ENCODE results near the gene RPP25. TPM values are rescaled to one million over a fixed set of nuclear protein-coding genes. Genes with fewer than 3 reads are reported as not detected.

The RPP25 gene
- total RNA-seq, 1 experiment from 2014 or later, result 22.5 TPM

DNA sequence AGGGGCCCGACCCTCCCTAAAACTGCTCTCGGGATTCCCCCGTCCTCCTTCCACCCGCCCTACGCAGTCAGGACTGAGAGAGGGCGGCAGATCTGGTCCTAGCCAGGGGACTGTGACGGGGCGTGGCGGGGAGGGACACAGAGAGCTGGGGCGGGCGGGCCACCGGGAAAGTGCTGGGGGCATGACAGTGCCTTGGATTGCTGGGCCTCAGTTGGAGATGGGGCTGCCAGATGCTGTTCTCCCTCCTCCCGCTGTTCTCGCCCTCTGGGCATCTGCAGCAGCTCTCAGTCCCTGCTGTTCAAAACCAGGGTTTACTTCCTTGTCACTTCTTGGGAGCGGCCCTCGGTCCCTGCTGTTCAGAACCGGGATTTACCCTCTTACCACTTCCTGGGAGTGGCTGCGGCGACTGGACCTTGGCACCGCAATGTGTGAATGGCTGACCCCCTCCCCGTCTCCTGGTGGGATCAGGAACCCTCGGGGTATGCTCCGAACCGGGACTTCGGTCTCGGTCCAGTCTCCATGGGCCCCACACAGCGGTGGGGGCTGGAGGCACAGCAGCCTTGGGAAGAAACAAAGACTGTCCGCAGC is 1.8 kb upstream of the RPP25 start:
- Histone ChIP-seq H3K4me3 (ENCODE audit: low read depth, low read length, poor library complexity, severe bottlenecking) (peak overlapping the region; percentile 66), H3K4me1 (ENCODE audit: insufficient read depth, low read length, poor library complexity, severe bottlenecking) (peaks cover 61% of the 10 kb centered on the region), H3K36me3 (ENCODE audit: insufficient read depth, low read length, poor library complexity, severe bottlenecking) (no peaks in the 10 kb centered on the region), H3K27me3 (replicated peaks; ENCODE audit: insufficient read depth, low read depth, low read length, poor library complexity) (no peaks in the 10 kb centered on the region), H3K27ac (ENCODE audit: low read depth, low read length, poor library complexity, severe bottlenecking) (no peak overlapping the region), H3K9me3 (ENCODE audit: low read depth, low read length, poor library complexity, severe bottlenecking) (no peaks in the 10 kb centered on the region)
- POLR2A ChIA-PET (ENCODE audit: low non-redundant PET), result no interaction called here
- no TSS peak for BruUV-seq (replicated peaks)
- TF ChIP-seq, protein P1, sequence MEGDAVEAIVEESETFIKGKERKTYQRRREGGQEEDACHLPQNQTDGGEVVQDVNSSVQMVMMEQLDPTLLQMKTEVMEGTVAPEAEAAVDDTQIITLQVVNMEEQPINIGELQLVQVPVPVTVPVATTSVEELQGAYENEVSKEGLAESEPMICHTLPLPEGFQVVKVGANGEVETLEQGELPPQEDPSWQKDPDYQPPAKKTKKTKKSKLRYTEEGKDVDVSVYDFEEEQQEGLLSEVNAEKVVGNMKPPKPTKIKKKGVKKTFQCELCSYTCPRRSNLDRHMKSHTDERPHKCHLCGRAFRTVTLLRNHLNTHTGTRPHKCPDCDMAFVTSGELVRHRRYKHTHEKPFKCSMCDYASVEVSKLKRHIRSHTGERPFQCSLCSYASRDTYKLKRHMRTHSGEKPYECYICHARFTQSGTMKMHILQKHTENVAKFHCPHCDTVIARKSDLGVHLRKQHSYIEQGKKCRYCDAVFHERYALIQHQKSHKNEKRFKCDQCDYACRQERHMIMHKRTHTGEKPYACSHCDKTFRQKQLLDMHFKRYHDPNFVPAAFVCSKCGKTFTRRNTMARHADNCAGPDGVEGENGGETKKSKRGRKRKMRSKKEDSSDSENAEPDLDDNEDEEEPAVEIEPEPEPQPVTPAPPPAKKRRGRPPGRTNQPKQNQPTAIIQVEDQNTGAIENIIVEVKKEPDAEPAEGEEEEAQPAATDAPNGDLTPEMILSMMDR (conservative IDR thresholded peaks at IDR 0.05; ENCODE audit: low read depth, low read length), result no peak
- no peak for TF ChIP-seq EZH2 (IDR thresholded peaks at IDR 0.05; ENCODE audit: borderline replicate concordance, low read depth, low read length, poor library complexity, severe bottlenecking)
- intact Hi-C loops (cut with micrococcal nuclease; ENCODE audit: unreplicated experiment), result no loop called here
- CTCF ChIA-PET, result no interaction called here
- DNase-seq (ENCODE audit: low spot score), result peak; percentile 77

DNA sequence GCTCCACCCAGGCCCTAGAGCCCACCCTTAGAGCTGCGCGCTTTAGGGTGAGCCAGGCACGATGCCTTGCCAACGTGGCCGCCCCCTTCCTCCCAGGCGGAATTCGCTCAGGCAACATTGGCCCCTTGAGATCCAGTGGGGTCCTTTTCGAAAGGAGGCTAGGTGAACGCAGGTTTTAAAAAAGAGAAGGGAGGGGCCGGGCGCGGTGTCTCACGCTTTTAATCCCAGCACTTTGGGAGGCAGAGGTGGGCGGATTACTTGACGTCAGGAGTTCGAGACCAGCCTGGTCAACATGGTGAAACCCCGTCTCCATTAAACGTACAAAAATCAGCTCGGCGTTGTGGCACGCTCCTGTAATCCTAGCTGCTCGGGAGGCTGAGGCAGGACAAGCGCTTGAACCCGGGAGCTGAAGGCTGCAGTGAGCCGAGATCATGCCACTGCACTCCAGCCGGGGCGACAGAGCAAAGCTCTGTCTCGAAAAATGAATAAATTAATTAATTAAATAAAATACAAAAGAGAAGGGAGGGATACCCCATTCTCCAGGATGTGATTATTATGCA is 984 bp upstream of the RPP25 start:
- POLR2A ChIA-PET (ENCODE audit: low non-redundant PET), result interaction anchor here (0.6 to 0.7 kb wide), 2 partner anchors 494 to 562 kb away, joined by 3 to 19 read pairs; partner anchors contain the start of gene SIN3A
- no TSS peak for BruUV-seq (replicated peaks)
- peak overlapping the region; percentile 73 for H3K27ac ChIP-seq (ENCODE audit: low read depth, low read length, poor library complexity, severe bottlenecking)
- H3K4me3 ChIP-seq (ENCODE audit: low read depth, low read length, poor library complexity, severe bottlenecking), result peak overlapping the region; percentile 66
- peak; percentile 63 for DNase-seq (ENCODE audit: low spot score)
- CTCF ChIA-PET, result interaction anchor here (0.6 to 1.1 kb wide), 4 partner anchors 18 to 189 kb away, joined by 3 to 6 read pairs (median 4); no protein-coding TSS in a partner anchor
- TF ChIP-seq, protein P1 (conservative IDR thresholded peaks at IDR 0.05; ENCODE audit: low read depth, low read length), result no peak
- no peak for TF ChIP-seq EZH2 (IDR thresholded peaks at IDR 0.05; ENCODE audit: borderline replicate concordance, low read depth, low read length, poor library complexity, severe bottlenecking)
- intact Hi-C loops (cut with micrococcal nuclease; ENCODE audit: unreplicated experiment), result no loop called here
- H3K9me3 ChIP-seq (ENCODE audit: low read depth, low read length, poor library complexity, severe bottlenecking), result no peaks in the 10 kb centered on the region
- H3K36me3 ChIP-seq (ENCODE audit: insufficient read depth, low read length, poor library complexity, severe bottlenecking), result no peaks in the 10 kb centered on the region
- H3K27me3 ChIP-seq (replicated peaks; ENCODE audit: insufficient read depth, low read depth, low read length, poor library complexity), result no peaks in the 10 kb centered on the region
- H3K4me1 ChIP-seq (ENCODE audit: insufficient read depth, low read length, poor library complexity, severe bottlenecking), result peaks cover 61% of the 10 kb centered on the region

DNA sequence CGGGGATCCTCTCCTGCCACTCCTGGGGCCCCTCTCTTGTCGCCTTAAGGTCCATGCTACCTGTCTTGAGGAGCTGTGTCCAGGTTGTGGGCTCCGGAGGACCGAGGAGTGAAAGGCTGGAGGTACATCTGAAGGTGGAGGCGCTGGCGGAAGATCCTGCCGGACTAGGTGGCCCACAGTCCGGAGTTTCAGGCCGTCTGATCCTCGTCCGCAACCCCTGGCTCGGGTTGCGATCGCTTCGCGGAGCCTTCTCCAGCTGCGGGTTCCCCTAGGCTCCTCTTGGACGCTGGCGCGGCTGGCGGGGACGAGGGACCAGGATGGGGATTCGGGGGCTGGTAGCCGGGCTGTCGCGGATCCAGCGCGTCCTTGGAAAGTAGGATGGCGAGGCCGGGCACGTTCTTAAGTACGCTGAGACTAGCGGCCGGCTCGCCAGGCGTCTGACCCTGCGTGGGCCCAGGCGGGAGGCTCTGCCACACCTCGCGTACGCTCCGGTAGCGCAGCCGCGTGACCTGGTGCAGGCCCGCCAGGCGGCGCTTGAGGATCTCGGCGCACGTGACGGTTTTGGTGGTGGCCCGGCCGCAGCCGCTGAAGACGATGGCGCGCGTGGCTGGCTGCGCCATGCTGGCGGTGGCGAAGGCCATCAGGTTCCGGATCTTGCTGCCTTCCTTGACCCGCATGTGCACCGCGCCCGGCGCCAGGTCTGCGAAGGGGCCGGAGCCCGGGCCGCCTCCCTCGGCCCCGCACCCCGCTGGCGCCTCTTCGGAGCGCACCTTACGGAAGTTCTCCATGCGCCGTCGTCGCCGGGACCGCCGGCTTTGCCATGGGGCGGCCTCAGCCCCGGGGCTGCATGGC is 550 bp downstream of the RPP25 start:
- Histone ChIP-seq H3K4me3 (ENCODE audit: low read depth, low read length, poor library complexity, severe bottlenecking) (peak overlapping the region; percentile 66), H3K36me3 (ENCODE audit: insufficient read depth, low read length, poor library complexity, severe bottlenecking) (no peaks in the 10 kb centered on the region), H3K4me1 (ENCODE audit: insufficient read depth, low read length, poor library complexity, severe bottlenecking) (peaks cover 51% of the 10 kb centered on the region), H3K27ac (ENCODE audit: low read depth, low read length, poor library complexity, severe bottlenecking) (peak overlapping the region; percentile 73), H3K27me3 (replicated peaks; ENCODE audit: insufficient read depth, low read depth, low read length, poor library complexity) (no peaks in the 10 kb centered on the region), H3K9me3 (ENCODE audit: low read depth, low read length, poor library complexity, severe bottlenecking) (no peaks in the 10 kb centered on the region)
- POLR2A ChIA-PET (ENCODE audit: low non-redundant PET), result interaction anchor here (0.6 kb wide), 1 partner anchor 651 kb away, joined by 3 read pairs; no protein-coding TSS in a partner anchor
- CTCF ChIA-PET, result interaction anchor here (1.2 to 1.5 kb wide), 2 partner anchors 54 to 246 kb away, joined by 3 to 5 read pairs; partner anchors contain the start of gene C15orf39
- no TSS peak for BruUV-seq (replicated peaks)
- TF ChIP-seq EZH2 (IDR thresholded peaks at IDR 0.05; ENCODE audit: borderline replicate concordance, low read depth, low read length, poor library complexity, severe bottlenecking), result no peak
- TF ChIP-seq, protein P1 (conservative IDR thresholded peaks at IDR 0.05; ENCODE audit: low read depth, low read length), result peak; percentile 56; the same call in 1 of the 2 replicates
- intact Hi-C loops (cut with micrococcal nuclease; ENCODE audit: unreplicated experiment), result no loop called here
- peak; percentile 78 for DNase-seq (ENCODE audit: low spot score)

Measured in A673 (cell line).